GM19035 (cell line): ENCODE results near the gene ST6GALNAC3.
A peak's percentile ranks its signal among the peaks of the same experiment; 100 is the strongest.
"Not testable (repeated sequence)": the region's sequence is repeated elsewhere in the genome, so short reads cannot be mapped to it uniquely, and the experiment has no call there.

Source experiments
- ATAC-seq: cut with Tn5 transposase; IDR thresholded peaks from one replicate; pipeline ENCODE4 v1.9.1; 2021; ENCODE audit not compliant: unreplicated experiment

Gene ST6GALNAC3

DNA sequence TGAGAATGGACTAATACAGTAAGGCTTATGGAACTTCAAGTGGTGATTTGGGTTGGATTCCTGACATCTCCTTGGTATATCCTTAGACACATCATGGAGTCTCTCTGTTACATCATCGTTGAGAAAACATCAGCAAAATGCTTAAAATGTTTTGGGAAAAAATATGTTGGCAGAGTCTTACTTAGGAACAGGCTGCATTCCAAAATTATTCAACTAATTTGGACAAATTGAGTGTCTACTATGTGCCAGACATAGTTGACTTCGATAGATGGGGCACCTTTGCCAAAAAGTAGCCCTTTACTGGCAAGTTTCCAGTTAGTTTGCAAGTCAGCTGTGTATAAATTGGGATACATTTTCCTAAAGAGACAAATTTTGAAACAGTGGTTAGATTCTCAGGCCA lies 539.3 kb downstream of the ST6GALNAC3 start:
- no peak for ATAC-seq

- ATAC-seq: no peak
These were observed 540.9 kb downstream of the ST6GALNAC3 start for GRCh38 chr1:76615253-76616035.

DNA sequence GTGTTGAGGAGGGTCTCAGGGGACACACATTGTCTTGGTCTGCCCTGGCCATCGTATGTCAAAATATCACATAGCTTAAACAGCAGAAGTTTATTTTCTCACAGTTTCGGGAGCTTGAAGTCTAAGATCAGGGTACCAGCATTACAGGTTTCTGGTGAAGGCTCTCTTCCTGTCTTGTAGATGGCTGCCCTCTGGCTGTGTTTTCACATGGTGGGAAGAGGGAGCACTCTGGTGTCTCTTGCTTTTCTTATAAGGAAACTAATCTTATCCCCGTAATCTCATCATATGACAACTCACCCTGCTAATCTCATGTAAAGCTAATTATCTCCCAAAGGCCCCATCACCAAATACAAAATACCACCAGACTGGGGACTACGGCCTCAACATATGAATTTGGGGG lies 545.8 kb downstream of the ST6GALNAC3 start:
- no peak for ATAC-seq

GRCh38 chr1:76622774-76623528 lies 548.4 kb downstream of the ST6GALNAC3 start:
- ATAC-seq: no peak

- ATAC-seq: no peak
These were observed 551.5 kb downstream of the ST6GALNAC3 start for GRCh38 chr1:76625886-76626678.

GRCh38 chr1:76627498-76627897 lies 553.0 kb downstream of the ST6GALNAC3 start:
- no peak for ATAC-seq

- no peak for ATAC-seq
These were observed 553.4 kb downstream of the ST6GALNAC3 start for GRCh38 chr1:76627901-76628300.

DNA sequence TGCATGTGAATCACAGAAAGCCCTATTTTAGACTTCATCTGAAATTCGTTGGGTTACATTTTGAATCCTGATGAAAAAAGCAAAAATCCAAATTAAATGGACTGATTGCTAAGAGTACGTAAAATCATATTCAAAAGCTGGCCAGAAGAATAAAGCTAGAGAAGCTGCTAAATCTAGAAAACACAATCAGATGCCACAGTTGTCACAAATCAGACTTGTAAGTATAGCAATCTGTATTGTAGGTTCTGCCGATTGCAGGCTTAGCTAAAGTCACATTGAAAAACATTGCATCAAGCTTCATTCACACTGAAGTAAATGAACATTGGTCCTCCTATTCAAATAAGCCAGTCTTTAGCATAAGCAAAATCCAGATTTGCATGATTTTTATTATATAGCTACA lies 557.6 kb downstream of the ST6GALNAC3 start:
- ATAC-seq: no peak

- no peak for ATAC-seq
These were observed 561.2 kb downstream of the ST6GALNAC3 start for GRCh38 chr1:76635784-76636183.

GRCh38 chr1:76639181-76639580 lies 564.6 kb downstream of the ST6GALNAC3 start:
- ATAC-seq: no peak

GRCh38 chr1:76640092-76640491 lies 565.5 kb downstream of the ST6GALNAC3 start:
- no peak for ATAC-seq

DNA sequence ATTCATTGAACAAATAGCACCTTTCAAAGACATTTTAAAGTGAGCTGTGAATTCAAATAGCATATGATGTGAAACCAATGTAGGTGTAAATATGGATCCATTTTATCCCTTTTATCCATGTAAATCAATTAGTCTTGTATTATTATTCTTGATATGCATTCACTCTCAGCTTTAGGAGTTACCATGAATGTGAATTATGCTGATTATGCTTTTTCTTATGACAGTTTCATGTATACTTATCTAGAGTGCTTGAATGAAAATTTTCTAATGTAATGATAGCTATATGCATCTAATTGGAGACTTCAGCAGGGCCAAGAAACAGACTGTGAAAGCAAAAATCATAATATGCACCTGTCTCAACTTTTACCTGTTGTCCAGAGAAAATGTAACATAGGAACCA lies 566.2 kb downstream of the ST6GALNAC3 start:
- ATAC-seq: no peak

- no peak for ATAC-seq
These were observed 569.6 kb downstream of the ST6GALNAC3 start for GRCh38 chr1:76644139-76644538.

- ATAC-seq: not testable (repeated sequence)
These were observed 578.3 kb downstream of the ST6GALNAC3 start for GRCh38 chr1:76652860-76653259.

GRCh38 chr1:76657623-76658022 lies 583.1 kb downstream of the ST6GALNAC3 start:
- no peak for ATAC-seq

- no peak for ATAC-seq
These were observed 584.8 kb downstream of the ST6GALNAC3 start for GRCh38 chr1:76659171-76659940.

- no peak for ATAC-seq
These were observed 587.0 kb downstream of the ST6GALNAC3 start for GRCh38 chr1:76661531-76661930.

DNA sequence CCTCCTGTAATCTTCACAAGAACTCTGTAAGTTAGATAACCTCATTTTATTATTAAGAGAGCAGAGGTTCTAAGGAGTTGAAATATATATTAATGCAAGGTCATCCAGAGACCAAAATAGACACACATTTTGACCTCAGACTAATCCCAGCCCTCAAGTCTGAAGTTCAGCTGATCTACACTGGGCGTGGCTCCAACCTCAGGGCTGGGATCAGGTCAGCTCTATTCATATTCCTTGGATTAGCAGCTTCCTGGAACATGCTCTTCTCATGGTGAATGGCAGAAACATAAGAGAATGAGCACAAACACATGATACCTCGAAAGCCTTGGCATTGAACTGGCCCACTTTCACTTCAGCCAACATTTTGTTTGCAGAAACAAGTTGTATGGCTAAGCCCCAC lies 592.0 kb downstream of the ST6GALNAC3 start:
- ATAC-seq: no peak

DNA sequence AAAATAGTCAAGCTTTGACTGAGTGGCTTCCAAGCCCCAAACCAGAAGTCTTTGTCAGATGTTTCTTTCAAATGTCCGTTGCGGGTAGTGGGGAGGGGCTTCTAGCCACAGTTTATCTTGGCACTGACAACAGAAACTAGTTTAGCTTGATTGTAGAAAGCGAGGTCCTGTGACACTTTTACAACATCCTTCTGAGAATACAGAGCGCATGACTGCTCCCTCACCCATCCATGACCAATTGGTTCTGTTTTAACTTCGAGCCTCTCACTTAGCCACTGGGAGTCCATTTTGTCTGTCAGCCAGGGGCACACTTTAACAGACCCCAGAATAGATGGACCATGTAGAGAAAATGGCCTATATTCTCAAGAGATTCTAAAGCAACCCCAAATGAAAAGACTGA lies 593.5 kb downstream of the ST6GALNAC3 start:
- peak; percentile 74 for ATAC-seq

DNA sequence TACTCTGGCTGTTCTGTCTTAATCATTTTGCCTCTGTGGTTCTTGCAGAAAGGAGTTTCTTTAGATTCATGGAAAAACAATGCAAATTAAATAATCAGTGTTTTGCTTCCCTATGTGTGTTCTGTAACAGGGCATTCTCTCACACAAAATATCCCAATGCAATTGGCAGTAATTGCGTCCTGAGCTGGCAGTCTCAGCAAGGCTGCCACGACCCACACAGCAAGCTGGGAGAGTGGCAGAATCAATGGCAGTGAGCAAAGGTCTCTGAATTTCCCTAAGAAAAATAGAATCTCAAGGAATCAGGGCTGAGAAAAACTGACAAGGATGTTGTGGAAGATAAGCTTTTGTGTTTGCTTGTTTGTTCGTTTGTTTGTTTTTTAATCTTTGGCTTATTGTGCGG lies 594.6 kb downstream of the ST6GALNAC3 start:
- no peak for ATAC-seq
